HG03457 (cell line): ENCODE results near the gene PTPN1.
A peak's percentile ranks its signal among the peaks of the same experiment; 100 is the strongest.
"Not testable (repeated sequence)": the region's sequence is repeated elsewhere in the genome, so short reads cannot be mapped to it uniquely, and the experiment has no call there.

Experiments used
- ATAC-seq: cut with Tn5 transposase; IDR thresholded peaks from one replicate; pipeline ENCODE4 v1.9.1; 2021; ENCODE audit warnings: moderate number of reproducible peaks; ENCODE audit not compliant: unreplicated experiment

Gene PTPN1

DNA sequence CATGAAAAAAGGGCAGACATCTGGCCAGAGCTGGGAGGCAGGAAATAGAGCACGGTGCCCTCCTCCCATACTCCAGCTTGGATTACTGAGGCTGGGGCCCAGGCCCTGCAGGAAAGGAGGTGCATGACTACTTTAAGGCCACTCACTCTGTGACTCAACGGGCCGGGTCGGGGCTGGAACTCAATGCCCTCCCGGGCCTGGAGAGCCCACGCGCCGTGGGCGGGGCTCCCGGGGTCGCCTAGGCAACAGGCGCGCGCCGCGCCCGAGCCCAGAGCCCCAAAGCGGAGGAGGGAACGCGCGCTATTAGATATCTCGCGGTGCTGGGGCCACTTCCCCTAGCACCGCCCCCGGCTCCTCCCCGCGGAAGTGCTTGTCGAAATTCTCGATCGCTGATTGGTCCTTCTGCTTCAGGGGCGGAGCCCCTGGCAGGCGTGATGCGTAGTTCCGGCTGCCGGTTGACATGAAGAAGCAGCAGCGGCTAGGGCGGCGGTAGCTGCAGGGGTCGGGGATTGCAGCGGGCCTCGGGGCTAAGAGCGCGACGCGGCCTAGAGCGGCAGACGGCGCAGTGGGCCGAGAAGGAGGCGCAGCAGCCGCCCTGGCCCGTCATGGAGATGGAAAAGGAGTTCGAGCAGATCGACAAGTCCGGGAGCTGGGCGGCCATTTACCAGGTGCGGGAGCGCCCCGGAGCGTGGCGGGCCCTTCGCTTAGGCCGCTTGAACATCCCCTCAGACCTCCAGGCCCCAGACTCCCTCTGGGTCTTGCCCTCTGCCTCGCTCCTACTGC, at the start of gene PTPN1:
TSS of gene PTPN1 (plus strand) at position 461 of the 783 bp plus-strand sequence. CDS start at position 606, 145 bp downstream.
- peak; percentile 82 for ATAC-seq

DNA sequence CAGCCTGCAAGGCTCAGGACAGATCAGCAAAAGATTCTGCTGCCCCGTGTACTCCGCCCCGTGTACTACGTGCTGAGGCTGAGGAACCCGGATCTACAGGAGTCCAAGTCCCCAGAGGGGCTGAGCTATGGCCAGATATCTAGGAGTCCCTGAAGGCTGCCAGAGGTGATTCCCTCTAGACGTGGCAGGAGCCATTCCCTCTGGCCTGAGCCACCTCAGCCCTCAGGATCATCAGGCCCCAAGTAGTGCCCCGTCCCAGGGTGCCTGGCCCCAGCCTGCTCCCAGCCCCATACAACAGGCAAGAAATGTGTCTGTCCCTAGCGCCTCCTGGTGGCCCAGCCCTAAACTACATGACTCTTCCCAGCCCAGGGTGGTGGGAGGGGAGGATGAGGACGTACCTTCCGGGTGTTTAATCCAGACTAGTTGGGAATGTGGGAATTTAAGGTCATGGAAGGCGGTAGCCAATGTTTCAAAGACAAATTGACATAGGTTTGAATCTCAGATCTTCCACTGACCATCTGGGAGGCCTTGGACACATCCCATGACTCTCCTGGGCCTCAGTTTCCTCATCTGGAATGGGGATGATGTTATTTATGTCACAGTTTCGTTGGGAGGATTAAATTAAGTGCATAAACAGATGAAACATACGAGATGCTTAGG, 49.4 kb upstream of the PTPN1 start:
- no peak for ATAC-seq

DNA sequence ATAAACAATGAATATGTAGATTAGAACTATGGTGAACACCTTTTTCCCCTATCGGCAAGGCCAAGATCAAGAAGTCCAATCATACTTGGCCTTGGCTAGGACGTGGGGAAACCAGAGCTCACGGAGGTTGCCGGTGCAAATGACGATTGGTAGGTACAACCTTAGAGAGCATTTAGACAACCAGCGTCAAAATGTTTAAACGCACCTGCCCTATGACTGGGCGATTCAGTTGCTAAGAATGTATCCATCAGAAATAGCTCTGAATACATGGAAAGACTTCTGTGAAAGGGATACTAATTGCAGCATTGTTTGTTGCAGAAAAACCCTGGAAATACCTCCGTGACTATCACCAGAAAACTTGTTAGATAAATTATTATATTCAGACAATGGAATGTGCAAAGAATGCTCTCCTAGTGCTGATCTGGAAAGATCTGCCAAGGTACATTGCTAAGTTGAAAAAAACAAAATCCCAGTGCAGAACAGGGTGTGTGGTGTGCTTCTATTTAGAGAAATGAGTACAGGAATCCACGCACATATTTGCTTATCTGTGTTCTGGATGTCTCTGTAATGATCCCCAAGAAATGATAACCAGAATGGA, 48.0 kb upstream of the PTPN1 start:
- no peak for ATAC-seq

DNA sequence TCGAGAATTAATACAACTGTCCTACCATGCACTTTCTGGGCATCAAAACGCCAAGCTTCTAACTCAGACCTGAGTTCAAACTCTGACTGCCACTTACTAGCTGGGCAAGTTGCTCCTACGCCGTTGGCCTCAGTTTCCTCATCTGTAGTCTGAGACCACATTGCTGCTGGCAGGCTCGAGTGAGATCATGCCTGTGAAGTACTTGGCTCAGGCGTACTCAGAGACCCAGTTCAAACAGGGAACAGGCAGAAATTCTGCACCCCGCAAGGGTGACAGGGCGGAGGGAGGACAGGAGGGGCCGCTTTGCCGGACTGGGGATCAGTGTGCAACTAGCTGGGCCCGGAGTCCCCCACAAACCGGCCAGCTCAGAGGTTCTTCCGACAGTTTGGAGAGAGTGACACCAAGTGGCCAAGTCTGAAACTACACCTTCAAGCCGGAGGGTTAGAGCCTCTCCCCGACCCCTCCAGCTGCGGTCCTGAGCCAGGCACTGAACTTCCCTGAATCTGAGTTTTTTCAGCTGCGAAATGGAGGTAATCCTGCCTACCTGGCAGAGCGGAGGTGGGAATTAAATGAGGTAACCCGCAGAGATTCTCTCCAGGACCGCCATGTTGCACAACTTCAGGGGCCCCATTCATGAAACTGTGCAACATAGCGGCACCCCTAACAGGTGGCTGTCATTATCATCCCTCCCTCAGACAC, 46.0 kb upstream of the PTPN1 start:
- ATAC-seq: no peak

DNA sequence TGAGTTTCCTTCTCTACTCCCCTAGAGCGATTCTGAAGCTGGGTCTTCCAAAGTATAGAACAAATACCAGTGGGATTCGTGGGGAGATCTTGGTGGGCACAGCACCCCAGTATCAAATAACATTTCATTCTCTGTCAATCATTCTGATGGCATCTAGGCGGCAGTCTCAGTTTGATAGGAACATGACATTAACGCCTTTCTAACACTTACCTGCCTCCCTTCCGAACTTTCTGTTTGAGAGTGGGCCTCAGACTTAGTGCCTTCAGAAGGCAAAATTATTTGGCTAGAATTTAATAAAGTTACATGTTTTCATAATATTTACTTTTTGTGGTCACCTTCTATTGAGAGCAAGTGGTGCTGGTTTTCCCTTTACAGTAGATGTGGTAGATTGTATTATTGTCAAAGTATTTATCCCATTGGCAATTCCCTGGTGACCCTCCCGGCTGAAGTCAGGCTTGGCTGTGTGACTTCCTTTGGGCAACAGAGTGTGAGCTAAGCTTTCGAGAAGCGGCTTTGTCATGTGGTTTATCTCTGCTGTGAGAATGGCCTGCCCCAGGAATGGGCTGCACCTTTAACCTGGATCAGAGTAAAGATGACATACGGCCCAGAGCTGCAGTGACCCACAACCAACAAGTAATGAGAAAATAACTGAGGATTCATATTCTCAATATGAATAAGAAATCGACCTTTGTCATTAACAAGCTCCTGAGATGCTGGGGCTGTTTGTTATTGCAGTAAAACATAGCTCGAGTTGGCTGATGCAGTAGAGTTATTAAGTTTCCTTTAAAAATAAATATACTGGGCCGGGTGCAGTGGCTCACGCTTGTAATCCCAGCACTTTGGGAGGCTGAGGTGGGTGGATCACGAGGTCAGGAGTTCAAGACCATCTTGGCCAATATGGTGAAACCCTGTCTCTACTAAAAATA, 45.2 kb upstream of the PTPN1 start:
- ATAC-seq: no peak

DNA sequence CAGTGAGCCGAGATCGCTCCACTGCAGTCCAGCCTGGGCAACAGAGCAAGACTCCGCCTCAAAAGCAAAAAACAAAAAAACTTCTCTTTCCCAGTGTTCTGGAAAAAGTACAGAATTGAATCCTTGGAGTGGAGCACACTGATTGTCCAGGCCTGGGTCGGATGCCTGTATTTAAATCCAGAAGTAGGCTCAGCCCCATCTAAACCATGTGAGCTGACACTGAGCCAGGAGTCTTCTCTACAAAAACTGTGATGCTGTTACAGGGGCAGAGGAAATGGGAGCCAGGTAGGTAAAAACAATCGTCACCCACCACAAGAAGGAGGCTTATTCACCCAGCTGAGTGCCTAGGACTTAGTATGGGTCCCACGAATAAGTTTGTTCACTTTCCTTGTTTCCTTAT, 43.0 kb upstream of the PTPN1 start:
- ATAC-seq: no peak

DNA sequence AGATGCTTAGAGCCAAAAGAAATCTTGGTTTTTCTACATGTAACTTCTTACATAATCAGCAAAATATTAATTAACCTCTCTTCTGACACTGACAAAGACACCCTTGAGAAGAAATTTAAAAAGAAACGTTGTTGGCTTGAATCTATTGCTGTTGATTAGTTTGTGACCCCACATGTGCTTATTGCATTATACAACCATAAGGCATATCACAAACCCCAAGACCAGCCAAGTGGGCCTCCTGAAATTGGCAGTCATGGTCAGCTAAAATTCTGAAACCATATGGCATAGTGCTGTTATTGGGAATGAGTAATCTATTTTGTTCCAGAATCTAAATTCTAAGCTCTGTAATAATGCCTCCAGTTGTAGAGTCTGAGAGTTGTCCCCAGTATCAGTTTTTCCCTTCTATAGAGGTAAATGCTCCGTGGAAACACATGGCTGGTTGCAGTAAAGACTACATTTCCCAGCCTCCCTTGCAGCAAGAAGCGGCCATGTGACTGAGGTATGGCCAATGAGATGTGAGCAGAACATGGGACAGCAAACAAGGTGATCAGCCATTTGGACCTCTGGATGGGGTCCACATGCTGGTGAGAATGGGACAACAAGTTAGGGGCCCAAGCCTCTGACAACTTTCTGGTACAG, 42.3 kb upstream of the PTPN1 start:
- no peak for ATAC-seq

DNA sequence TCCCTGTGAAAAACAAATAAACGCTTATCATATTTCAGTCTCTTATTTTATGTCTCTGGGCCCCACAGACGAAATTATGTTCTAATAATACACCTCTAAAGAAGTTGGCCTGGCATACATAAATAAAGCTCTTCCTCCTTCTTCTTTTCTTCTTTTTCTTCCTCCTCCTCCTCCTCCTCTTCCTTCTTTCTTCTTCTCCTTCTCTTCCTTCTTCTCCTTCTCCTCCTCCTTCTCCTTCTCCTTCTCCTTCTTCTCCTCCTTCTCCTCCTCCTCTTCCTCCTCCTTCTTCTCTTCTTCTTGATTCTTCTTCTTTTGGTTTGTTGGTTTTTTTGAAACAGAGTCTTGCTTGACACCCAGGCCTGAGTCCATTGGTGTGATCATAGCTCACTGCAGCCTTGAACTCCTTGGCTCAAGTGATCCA, 41.8 kb upstream of the PTPN1 start:
- no peak for ATAC-seq

DNA sequence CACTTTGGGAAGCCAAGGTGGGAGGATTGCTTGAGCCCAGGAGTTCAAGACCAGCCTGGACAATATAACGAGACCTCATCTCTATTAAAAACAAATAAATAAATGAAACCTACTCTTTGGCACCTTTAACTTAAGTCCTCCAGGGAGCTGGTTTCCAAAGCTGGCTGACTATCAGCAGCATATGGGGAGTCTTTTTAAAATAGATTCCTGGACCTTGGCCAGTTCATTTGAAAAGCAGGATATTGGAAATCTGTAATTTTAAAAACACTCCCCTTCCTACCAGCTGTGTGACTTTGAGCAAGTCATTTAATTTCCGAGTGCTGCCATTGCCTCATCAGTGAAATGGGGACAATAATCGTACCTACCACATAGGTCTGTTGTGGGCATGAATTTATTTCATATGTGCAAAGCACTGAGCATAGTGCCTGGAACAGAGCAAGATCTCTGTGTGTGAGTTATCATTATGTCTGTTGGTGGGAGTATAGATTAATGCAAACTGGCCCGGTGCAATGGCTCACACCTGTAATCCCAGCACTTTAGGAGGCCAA, 40.9 kb upstream of the PTPN1 start:
- no peak for ATAC-seq

DNA sequence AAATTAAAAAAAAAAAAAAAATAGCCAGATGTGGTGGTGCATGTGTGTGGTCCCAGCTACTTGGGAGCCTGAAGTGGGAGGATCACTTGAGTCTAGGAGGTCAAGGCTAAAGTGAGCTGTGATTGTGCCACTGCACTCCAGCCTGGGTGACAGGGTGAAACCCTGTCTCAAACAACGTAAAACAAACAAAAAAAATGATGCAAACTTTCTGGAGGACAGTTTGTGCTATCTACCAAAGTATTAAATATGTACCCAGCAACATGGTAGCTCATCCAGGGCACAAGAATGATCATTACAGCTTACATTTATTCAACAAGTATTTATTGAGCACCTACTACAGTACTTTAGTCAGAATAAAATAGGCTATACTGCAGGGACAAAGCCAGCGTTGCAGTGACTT, 40.4 kb upstream of the PTPN1 start:
- ATAC-seq: no peak

DNA sequence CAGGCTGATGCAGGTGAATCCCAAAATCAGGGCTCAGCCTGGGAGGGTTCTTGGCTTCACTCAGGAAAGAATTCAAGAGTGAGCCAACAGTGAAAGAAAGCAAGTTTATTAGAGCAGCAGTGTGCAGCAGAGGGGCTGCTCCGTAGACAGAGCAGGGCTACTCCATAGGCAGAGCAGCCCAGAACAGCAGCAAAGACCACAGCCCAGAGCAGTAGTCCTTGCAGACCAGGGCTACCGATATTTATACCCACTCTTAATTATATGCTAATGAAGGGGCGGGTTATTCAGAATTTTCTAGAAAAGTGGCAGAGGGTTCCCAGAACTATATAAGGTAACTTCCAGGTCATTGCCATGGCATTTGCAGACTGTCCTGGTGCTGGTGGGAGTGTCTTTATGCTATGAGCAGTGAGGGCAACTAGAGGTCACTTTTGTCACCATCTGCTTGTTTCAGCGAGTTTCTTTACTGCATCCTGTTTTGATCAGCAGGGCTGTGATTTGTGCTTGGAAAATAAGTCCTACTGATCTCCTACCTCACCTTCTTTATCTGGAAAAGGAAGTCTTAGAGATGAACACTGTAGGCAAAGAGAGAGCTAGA, 39.8 kb upstream of the PTPN1 start:
- ATAC-seq: no peak

DNA sequence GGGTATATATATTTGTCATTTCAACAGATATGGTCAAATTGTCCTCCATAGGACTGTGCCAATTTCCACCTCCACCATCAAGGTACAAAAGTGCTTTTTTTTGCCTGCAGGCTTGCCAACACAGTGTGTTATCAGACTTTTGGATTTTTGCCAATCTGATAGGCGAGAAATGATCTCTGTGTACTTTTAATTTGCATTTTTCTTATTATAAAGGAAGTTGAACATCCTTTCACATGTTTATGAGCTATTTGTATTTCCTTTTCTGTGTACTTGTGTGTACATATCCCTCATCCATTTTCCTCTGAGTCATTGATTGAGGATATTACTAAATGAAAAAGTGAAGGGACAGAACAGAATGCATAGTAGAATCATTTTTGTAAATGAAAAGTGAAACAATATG, 39.0 kb upstream of the PTPN1 start:
- no peak for ATAC-seq

DNA sequence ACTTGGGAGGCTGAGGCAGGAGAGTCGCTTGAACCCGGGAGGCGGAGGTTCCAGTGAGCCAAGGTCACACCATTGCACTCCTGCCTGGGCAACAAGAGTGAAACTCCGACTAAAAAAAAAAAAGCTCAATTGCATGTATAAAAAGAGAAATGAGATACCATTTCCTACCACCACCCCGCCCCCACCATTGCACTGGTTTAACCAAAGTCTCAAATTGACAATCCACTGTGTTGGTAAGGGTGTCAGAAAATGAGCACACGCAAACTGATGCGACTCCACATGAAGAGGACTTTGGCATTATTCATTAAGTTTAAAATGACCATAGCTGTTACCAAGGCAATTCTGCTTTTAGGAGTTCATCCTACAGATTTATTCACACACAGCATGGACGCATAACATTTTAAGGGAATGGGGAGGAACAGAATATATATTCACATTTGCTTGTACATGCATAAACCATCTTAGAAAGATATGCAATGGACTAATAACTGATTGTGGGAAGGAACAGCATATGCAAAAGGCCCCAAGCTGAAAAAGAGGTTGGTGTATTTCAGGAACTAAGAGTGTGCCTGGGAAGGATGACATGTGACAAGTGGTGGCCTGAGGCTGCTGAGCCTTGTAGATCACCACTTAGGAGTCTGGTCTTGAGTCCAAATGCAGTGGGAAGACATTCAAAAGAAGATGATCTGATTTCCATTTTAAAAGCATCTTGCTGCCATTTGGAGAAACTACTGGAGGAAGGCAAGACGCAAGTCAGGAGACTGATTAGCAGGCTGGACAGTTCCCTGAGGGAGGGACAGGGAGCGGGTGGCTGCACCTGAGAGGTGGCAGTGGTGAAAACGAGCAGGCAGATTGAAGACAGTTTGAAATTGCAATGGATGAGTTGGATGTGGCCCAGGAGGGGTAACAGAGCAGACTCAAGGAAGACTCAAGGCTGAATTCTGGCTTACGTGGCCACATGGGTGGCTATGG, 37.2 kb upstream of the PTPN1 start:
- no peak for ATAC-seq

DNA sequence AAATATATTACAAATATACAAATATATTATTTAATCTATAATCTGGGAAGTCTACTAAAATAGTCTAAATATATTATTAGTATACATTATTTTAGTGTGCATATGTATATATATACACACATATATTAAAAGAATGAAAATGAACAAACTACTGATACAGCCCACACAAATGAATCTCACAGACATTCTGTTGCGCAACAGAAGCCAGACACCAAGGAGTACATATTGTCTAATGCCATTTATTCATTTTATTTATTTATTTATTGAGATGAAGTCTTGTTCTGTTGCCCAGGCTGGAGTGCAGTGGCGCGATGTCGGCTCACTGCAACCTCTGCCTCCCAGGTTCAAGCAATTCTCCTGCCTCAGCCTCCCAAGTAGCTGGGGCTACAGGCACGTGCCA, 35.8 kb upstream of the PTPN1 start:
- not testable (repeated sequence) for ATAC-seq

DNA sequence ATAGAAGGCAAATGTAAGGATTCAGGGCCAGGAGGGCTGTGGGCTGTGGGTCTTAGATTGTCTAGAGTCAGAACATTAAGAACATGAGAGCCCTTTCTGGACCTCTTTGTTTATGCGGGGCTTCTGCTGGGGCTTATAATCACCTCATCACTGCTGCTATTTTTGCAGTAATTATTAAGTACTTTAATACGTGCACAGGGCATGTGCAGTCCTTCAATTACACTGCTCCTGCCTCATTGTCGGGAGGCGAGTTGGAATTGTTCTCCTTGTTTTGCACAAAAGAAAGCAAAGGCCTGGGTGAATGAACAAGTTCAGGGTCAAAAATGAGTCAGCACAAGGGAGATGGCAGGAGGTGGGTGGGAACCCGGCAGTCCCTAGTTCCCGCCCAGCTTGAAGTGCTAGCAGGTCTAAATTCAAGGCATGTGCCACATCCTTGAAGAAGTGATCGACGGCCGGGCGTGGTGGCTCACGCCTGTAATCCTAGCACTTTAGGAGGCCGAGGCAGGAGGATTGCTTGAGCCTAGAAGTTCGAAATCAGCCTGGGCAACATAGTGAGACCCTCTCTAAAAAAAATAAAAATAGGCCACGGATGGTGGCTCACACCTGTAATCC, 34.4 kb upstream of the PTPN1 start:
- no peak for ATAC-seq

DNA sequence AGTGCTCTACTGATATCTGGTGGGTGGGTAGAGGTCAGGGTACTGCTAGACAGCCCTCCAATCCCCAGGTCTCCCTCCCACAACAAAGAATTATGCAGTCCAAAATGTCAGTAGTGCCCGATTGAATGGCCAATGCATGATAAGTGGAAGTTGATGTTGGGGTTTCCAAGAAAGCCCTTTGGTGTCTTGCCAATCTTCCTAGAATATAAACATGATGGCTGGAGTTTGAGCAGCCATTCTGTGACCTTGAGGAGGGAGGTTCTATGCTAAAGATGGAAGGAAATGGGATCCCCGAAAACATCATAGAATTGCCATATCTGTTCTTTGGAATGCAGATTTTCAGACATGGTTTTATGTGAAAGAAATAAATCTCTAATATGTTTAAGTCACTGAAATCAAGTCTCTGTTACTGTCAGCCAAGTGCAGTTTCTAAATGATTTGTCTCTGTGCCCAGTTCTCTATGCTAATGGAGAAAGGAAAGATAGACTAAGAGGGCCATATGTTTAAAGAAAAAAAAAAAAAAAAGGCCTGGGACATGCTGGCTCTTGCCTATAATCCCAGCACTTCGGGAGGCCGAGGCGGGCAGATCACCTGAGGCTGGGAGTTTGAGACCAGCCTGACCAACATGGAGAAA, 32.8 kb upstream of the PTPN1 start:
- no peak for ATAC-seq
